Endodermal cell (in vitro differentiated cells): ENCODE data around the gene ZNF689. TPM values are rescaled to one million over a fixed set of nuclear protein-coding genes. Genes with fewer than 3 reads are reported as not detected.
"Not testable (repeated sequence)": the region's sequence is repeated elsewhere in the genome, so short reads cannot be mapped to it uniquely, and the experiment has no call there.

Source experiments
- DNase-seq: peaks from one replicate; pipeline ENCODE4 v3.0.0-alpha.2; 2017
- H3K27ac ChIP-seq: 2 replicates; pipeline ENCODE4 v1.5.1; 2013; ENCODE audit warnings: mild to moderate bottlenecking, low read depth, low read length, moderate library complexity
- H3K27me3 ChIP-seq: 2 replicates; pipeline ENCODE4 v1.6.1; 2013; ENCODE audit warnings: mild to moderate bottlenecking, low read length, moderate library complexity; ENCODE audit not compliant: insufficient read depth, control insufficient read depth, poor library complexity, severe bottlenecking
- H3K36me3 ChIP-seq: 2 replicates; pipeline ENCODE4 v1.7.0; 2013; ENCODE audit warnings: mild to moderate bottlenecking, low read length, moderate library complexity; ENCODE audit not compliant: control insufficient read depth, insufficient read depth
- H3K4me1 ChIP-seq: one replicate; pipeline ENCODE4 v1.7.0; 2013; ENCODE audit warnings: low read length; ENCODE audit not compliant: control insufficient read depth, insufficient read depth
- H3K4me3 ChIP-seq: 2 replicates; pipeline ENCODE4 v1.5.1; 2013; ENCODE audit warnings: mild to moderate bottlenecking, low read length, moderate library complexity
- H3K9ac ChIP-seq: 2 replicates; pipeline ENCODE4 v1.6.1; 2013; ENCODE audit warnings: mild to moderate bottlenecking, low read length, moderate library complexity; ENCODE audit not compliant: poor library complexity, severe bottlenecking; ENCODE audit errors: extremely low read depth
- H3K9me3 ChIP-seq: 2 replicates; pipeline ENCODE4 v1.6.1; 2013; ENCODE audit warnings: mild to moderate bottlenecking, low read length, moderate library complexity; ENCODE audit not compliant: control insufficient read depth
- H3K27ac Mint-ChIP-seq: 2 replicates; pipeline ENCODE4 v1.8.0; 2020; ENCODE audit warnings: mixed read lengths
- H3K27me3 Mint-ChIP-seq: 2 replicates; pipeline ENCODE4 v1.8.0; 2021; ENCODE audit warnings: mild to moderate bottlenecking, mixed read lengths; ENCODE audit not compliant: insufficient read depth
- H3K36me3 Mint-ChIP-seq: 2 replicates; pipeline ENCODE4 v1.8.0; 2020; ENCODE audit warnings: low read depth, mixed read lengths
- H3K4me1 Mint-ChIP-seq: 2 replicates; pipeline ENCODE4 v1.8.0; 2020; ENCODE audit warnings: mixed read lengths
- H3K4me3 Mint-ChIP-seq: 2 replicates; pipeline ENCODE4 v1.8.0; 2020; ENCODE audit warnings: mild to moderate bottlenecking, moderate library complexity, mixed read lengths
- H3K9me3 Mint-ChIP-seq: 2 replicates; pipeline ENCODE4 v1.8.0; 2020; ENCODE audit warnings: mild to moderate bottlenecking, mixed read lengths
- WGBS, 2 experiments: methylation state at CpG; one replicate each; pipeline versions ENCODE4 v1.1.5 to v1.1.7; 2013; ENCODE audit warnings: missing lambda C conversion rate in 2 of 2, mixed read lengths in 1 of 2; ENCODE audit not compliant: insufficient coverage in 1 of 2, insufficient read length in 1 of 2; 5-methylcytosine and 5-hydroxymethylcytosine counted together
- total RNA-seq, 2 donors: library from RNA; stranded (reverse); fragmentation: NEBNext Ultra II Directional in 1 of 2; extraction: Animal tissue kit (Norgen Biotek cat#: 25700) in 1 of 2; gene quantifications; 2 replicates in 1 of 2; 3 replicates in 1 of 2; pipeline ENCODE4 v1.2.1, GENCODE V29; 2021
- TF ChIP-seq, protein P1 (sequence below): fragments of 200-600 bp; sonication (generic); conservative IDR thresholded peaks from 2 replicates; pipeline ENCODE4 v1.5.0; 2021; ENCODE audit warnings: antibody characterized with exemption, mild to moderate bottlenecking

The ZNF689 gene
- total RNA-seq, 2 donors from 2014 or later, result 13.0 to 15.8 TPM

DNA sequence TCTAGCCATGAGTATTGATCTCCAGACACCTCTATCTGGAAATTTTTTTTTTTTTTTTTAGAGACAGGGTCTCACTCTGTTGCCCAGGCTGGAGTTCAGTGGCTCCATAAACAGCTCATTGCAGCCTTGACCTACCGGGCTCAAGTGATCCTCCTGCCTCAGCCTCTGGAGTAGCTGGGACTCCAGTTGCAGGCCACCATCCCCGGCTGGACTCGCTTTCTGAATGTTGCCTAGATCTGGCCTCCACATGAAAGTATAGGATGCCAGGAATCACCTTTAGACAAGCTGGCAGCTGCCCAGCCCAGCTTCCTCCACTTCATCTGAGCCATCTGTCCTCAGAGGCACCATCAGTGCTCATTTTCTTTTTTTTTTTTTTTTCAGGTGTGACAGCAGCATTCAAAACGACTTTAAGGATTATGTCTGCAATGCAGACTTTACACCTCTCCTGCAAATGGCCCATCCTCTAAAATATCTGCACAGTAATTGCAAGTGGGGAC lies 34.2 kb upstream of the ZNF689 start:
- H3K9me3 Mint-ChIP-seq, result no peaks in the 10 kb centered on the region
- peaks cover 49% of the 10 kb centered on the region for H3K27me3 Mint-ChIP-seq
- no peak overlapping the region for H3K9ac ChIP-seq
- H3K27ac ChIP-seq, result no peak overlapping the region
- TF ChIP-seq, protein P1, sequence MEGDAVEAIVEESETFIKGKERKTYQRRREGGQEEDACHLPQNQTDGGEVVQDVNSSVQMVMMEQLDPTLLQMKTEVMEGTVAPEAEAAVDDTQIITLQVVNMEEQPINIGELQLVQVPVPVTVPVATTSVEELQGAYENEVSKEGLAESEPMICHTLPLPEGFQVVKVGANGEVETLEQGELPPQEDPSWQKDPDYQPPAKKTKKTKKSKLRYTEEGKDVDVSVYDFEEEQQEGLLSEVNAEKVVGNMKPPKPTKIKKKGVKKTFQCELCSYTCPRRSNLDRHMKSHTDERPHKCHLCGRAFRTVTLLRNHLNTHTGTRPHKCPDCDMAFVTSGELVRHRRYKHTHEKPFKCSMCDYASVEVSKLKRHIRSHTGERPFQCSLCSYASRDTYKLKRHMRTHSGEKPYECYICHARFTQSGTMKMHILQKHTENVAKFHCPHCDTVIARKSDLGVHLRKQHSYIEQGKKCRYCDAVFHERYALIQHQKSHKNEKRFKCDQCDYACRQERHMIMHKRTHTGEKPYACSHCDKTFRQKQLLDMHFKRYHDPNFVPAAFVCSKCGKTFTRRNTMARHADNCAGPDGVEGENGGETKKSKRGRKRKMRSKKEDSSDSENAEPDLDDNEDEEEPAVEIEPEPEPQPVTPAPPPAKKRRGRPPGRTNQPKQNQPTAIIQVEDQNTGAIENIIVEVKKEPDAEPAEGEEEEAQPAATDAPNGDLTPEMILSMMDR, result no peak
- WGBS, 2 experiments, result 64 to 69% methylated on average over 3 to 4 of the region's 4 CpGs
- H3K4me3 Mint-ChIP-seq, result no peak overlapping the region
- H3K4me3 ChIP-seq, result no peak overlapping the region
- H3K36me3 ChIP-seq, result no peaks in the 10 kb centered on the region
- no peaks in the 10 kb centered on the region for H3K4me1 Mint-ChIP-seq
- H3K27me3 ChIP-seq, result peaks cover 11% of the 10 kb centered on the region
- DNase-seq, result no peak
- H3K9me3 ChIP-seq, result no peaks in the 10 kb centered on the region
- no peaks in the 10 kb centered on the region for H3K4me1 ChIP-seq
- H3K27ac Mint-ChIP-seq, result no peak overlapping the region
- no peaks in the 10 kb centered on the region for H3K36me3 Mint-ChIP-seq

DNA sequence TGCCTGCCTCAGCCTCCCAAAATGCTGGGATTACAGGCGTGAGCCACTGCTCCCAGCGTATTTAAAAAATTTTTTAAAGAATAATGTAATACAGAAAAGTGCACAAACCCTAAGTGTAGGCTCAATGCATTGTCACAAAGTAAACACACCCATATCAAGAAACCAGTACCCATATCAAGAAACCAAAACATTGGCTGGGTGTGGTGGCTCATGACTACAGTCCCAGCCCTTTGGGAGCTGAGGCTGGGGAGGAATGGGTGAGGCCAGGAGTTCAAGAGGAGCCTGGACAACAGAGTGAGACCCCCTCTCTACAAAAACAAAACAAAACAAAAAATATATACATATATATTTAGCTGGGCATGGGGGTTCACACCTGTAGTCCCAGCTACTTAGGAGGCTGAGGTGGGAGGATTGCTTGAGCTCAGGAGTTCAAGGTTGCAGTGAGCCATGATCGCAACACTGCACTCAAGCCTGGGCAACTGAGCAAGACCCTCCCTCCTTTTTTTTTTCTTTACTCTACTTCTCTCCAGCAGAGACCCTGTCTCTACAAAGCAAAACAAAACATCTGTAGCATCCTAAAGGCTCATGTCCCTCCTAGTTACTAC lies 31.3 kb upstream of the ZNF689 start:
- Histone ChIP-seq H3K27ac (no peak overlapping the region), H3K36me3 (no peaks in the 10 kb centered on the region), H3K27me3 (peaks cover 7% of the 10 kb centered on the region), H3K4me3 (no peak overlapping the region), H3K9ac (no peak overlapping the region), H3K4me1 (no peaks in the 10 kb centered on the region), H3K9me3 (no peaks in the 10 kb centered on the region)
- Mint-ChIP-seq H3K4me1 (no peaks in the 10 kb centered on the region), H3K27ac (no peak overlapping the region), H3K9me3 (no peaks in the 10 kb centered on the region), H3K36me3 (no peaks in the 10 kb centered on the region), H3K4me3 (no peak overlapping the region), H3K27me3 (peaks cover 28% of the 10 kb centered on the region)
- TF ChIP-seq, protein P1, result no peak
- WGBS, 2 experiments, result 75 to 83% methylated on average over 2 of the region's 3 CpGs
- DNase-seq, result no peak

DNA sequence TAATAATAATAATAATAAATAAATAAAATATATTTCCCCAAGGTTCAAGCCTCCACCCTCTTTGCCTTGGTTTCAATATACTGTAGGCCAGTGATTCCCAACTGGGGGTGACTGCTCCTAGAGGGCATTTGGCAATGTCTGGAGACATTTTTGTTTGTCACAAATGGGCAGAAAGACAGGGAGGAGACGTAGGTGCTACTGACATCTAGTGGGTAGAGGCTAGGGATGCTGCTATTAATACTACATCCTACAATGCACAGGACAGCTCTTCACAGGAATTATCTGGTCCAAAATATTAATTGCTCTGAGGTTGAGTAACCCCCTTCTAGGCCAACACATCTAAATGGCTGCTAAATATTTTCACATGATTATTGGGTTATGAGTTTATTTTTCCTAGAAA lies 27.8 kb upstream of the ZNF689 start:
- Mint-ChIP-seq H3K4me3 (no peak overlapping the region), H3K27ac (no peak overlapping the region), H3K27me3 (peaks cover 6% of the 10 kb centered on the region), H3K36me3 (no peaks in the 10 kb centered on the region), H3K9me3 (no peaks in the 10 kb centered on the region), H3K4me1 (peaks cover 6% of the 10 kb centered on the region)
- Histone ChIP-seq H3K27ac (no peak overlapping the region), H3K27me3 (no peaks in the 10 kb centered on the region), H3K9ac (no peak overlapping the region), H3K9me3 (no peaks in the 10 kb centered on the region), H3K4me1 (no peaks in the 10 kb centered on the region), H3K36me3 (no peaks in the 10 kb centered on the region), H3K4me3 (no peak overlapping the region)
- TF ChIP-seq, protein P1, result peak; percentile 76
- WGBS, 2 experiments, result 33% methylated on average over 1 of the region's 1 CpG; no CpG with 5 or more reads in 1 of the 2 experiments
- peak; percentile 67 for DNase-seq

DNA sequence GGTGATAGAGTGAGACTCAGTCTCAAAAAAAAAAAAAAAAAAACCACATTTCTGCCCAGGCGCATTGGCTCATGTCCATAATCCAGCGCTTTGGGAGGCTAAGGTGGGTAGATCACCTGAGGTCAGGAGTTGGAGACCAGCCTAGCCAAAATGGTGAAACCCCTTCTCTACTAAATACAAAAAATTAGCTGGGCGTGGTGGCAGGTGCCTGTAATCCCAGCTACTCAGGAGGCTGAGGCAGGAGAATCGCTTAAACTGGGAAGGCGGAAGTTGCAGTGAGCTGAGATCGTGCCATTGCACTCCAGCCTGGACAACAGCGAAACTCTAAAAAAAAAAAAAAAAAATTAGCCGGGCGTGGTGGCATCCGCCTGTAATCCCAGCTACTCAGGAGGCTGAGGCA lies 26.9 kb upstream of the ZNF689 start:
- H3K36me3 Mint-ChIP-seq, H3K27me3 ChIP-seq, H3K4me3 ChIP-seq, H3K4me1 Mint-ChIP-seq, H3K27ac Mint-ChIP-seq, H3K9me3 Mint-ChIP-seq, H3K9me3 ChIP-seq, H3K36me3 ChIP-seq, H3K27me3 Mint-ChIP-seq, H3K4me1 ChIP-seq, H3K27ac ChIP-seq, DNase-seq, H3K4me3 Mint-ChIP-seq, H3K9ac ChIP-seq: not testable (repeated sequence)
- 94 to 100% methylated on average over 9 to 10 of the region's 10 CpGs for WGBS, 2 experiments
